Naive thymus-derived CD8-positive, alpha-beta T cell (primary cell): ENCODE data around the gene SAFB2. TPM values are rescaled to one million over a fixed set of nuclear protein-coding genes. Genes with fewer than 3 reads are reported as not detected.

Source experiments
- ATAC-seq, 2 donors: fragments of 150-1000 bp; cut with Tn5 transposase in 1 of 2; sonication (Bioruptor Pico), chemical (Tn5 transposase) in 1 of 2; 1 replicate in 1 of 2; 2 replicates in 1 of 2; pipeline ENCODE4 v1.10.0; 2021; ENCODE audit warnings: mild to moderate bottlenecking in 2 of 2, moderate library complexity in 2 of 2
- POLR2A ChIA-PET: fragments of 350-600 bp; sonication (Branson Sonifier 250); formaldehyde crosslinking; loops from one replicate; lab custom pipeline; 2021; ENCODE audit warnings: antibody characterized with exemption; lab: Charles Lee
- DNase-seq, 10 donors: peaks; one replicate each; pipeline versions ENCODE4 v3.0.0 to v3.0.0-alpha.2; 2020 to 2022
- H3K27ac Mint-ChIP-seq, 10 donors: one replicate each; pipeline ENCODE4 v1.8.0; 2020 to 2022; ENCODE audit warnings: mild to moderate bottlenecking in 10 of 10, mixed read lengths in 10 of 10, moderate library complexity in 4 of 10, inconsistent platforms in 1 of 10
- H3K27me3 Mint-ChIP-seq, 5 donors: one replicate each; pipeline ENCODE4 v1.8.0; 2021 to 2022; ENCODE audit warnings: mixed read lengths in 5 of 5
- H3K36me3 Mint-ChIP-seq, 3 donors: one replicate each; pipeline ENCODE4 v1.8.0; 2020 to 2022; ENCODE audit warnings: mixed read lengths in 3 of 3, mild to moderate bottlenecking in 2 of 3, inconsistent platforms in 1 of 3
- H3K4me1 Mint-ChIP-seq, 4 donors: one replicate each; pipeline ENCODE4 v1.8.0; 2021 to 2022; ENCODE audit warnings: mixed read lengths in 4 of 4
- H3K4me3 Mint-ChIP-seq, 10 donors: one replicate each; pipeline ENCODE4 v1.8.0; 2020 to 2022; ENCODE audit warnings: mild to moderate bottlenecking in 10 of 10, mixed read lengths in 10 of 10, moderate library complexity in 6 of 10, inconsistent platforms in 1 of 10
- H3K9me3 Mint-ChIP-seq, 9 donors: one replicate each; pipeline ENCODE4 v1.8.0; 2020 to 2022; ENCODE audit warnings: mixed read lengths in 9 of 9, mild to moderate bottlenecking in 3 of 9, inconsistent platforms in 1 of 9, moderate library complexity in 1 of 9
- polyA plus RNA-seq, 3 donors: library from polyadenylated mRNA; unstranded; fragments of 300-500 nt; fragmentation: Illumina TruSeq; gene quantifications; one replicate each; pipeline ENCODE4 v1.2.3, GENCODE V29; 2021
- total RNA-seq, 8 experiments: library from RNA in 2 of 8; stranded (reverse) in 2 of 8; gene quantifications; one replicate each; pipeline ENCODE4 v1.2.3 and lab custom pipeline; 2021 to 2026

SAFB2 gene
- total and polyA plus RNA-seq, 5 experiments from 2014 or later = 25.8 to 221 (median 47.4) TPM

GRCh38 chr19:5557691-5558090, 64.9 kb downstream of the SAFB2 start:
- Mint-ChIP-seq H3K36me3 (peaks cover 0 to 2% (median 0%) of the 10 kb centered on the region in 3 donors), H3K4me3 (no peak overlapping the region), H3K4me1 (no peaks in the 10 kb centered on the region), H3K27me3 (peaks cover 7 to 56% (median 30%) of the 10 kb centered on the region in 5 donors), H3K9me3 (peaks cover 0 to 19% (median 9%) of the 10 kb centered on the region in 9 donors), H3K27ac (no peak overlapping the region)
- DNase-seq (no peak), ATAC-seq (no peak)
- POLR2A ChIA-PET = no interaction called here

GRCh38 chr19:5554828-5555227, 67.7 kb downstream of the SAFB2 start:
- Mint-ChIP-seq H3K27ac (no peak overlapping the region), H3K9me3 (no peaks in the 10 kb centered on the region), H3K27me3 (peaks cover 4 to 39% (median 28%) of the 10 kb centered on the region in 5 donors), H3K4me3 (no peak overlapping the region), H3K36me3 (no peaks in the 10 kb centered on the region), H3K4me1 (no peaks in the 10 kb centered on the region)
- DNase-seq (no peak), ATAC-seq (no peak)
- POLR2A ChIA-PET = no interaction called here

DNA sequence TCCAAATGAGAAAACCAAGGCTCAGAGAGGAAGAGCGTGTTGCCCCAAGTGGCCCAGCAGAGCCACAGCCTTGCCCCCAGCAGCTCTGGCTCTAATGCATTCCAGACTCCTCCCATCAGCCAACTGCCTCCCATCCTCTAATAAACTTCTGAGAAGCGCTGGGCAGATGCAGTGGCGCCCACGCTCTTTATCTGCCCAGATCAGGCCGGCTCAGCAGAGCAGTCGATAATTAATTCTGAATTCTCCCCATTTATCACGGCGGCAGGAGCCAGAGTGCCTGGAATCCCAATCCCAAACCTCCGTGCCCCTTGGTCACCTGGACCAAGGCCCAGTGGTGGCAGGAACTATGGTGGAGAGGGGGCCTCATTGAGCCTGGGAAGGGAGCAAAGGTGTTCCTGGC, 68.7 kb downstream of the SAFB2 start:
- no peak overlapping the region for H3K27ac Mint-ChIP-seq
- H3K9me3 Mint-ChIP-seq = no peaks in the 10 kb centered on the region
- DNase-seq = no peak
- no peaks in the 10 kb centered on the region for H3K36me3 Mint-ChIP-seq
- peaks cover 0 to 1% (median 0%) of the 10 kb centered on the region in 4 donors for H3K4me1 Mint-ChIP-seq
- POLR2A ChIA-PET = no interaction called here
- peaks cover 4 to 40% (median 33%) of the 10 kb centered on the region in 5 donors for H3K27me3 Mint-ChIP-seq
- ATAC-seq = no peak
- no peak overlapping the region for H3K4me3 Mint-ChIP-seq

DNA sequence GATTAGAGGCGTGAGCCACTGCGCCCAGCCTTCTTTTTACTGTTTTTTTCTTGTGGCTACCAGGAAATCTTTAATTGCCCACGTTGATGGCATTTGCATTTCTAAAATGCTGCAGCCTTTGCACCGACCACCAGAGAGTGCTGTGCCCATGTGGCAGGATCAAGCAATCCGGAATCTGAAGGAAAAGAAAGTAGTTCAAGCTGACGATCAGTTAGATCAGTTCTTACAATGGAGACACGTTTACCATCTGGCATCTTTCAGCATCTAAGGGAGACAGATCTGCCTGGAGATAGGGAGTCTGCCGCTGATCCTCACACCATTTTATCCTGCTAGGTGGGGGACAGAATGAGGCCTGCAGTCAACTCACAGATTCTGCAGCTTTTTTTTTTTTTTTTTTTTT, 74.7 kb downstream of the SAFB2 start:
- ATAC-seq (peak; percentile 37 to 45), DNase-seq (peak in 3 of 10 donors; percentile 16 to 29 (median 26))
- POLR2A ChIA-PET = no interaction called here
- Mint-ChIP-seq H3K4me1 (peaks cover 0 to 6% (median 1%) of the 10 kb centered on the region in 4 donors), H3K36me3 (no peaks in the 10 kb centered on the region), H3K27me3 (peaks cover 0 to 21% (median 10%) of the 10 kb centered on the region in 5 donors), H3K4me3 (no peak overlapping the region), H3K27ac (peak overlapping the region in 1 of 10 donors; percentile 60), H3K9me3 (no peaks in the 10 kb centered on the region)

GRCh38 chr19:5545984-5546383, 76.6 kb downstream of the SAFB2 start:
- ATAC-seq (no peak), DNase-seq (no peak)
- peaks cover 0 to 16% (median 10%) of the 10 kb centered on the region in 5 donors for H3K27me3 Mint-ChIP-seq
- H3K36me3 Mint-ChIP-seq = no peaks in the 10 kb centered on the region
- H3K27ac Mint-ChIP-seq = no peak overlapping the region
- H3K4me1 Mint-ChIP-seq = peaks cover 0 to 6% (median 2%) of the 10 kb centered on the region in 4 donors
- POLR2A ChIA-PET = no interaction called here
- no peaks in the 10 kb centered on the region for H3K9me3 Mint-ChIP-seq
- no peak overlapping the region for H3K4me3 Mint-ChIP-seq

GRCh38 chr19:5545051-5545450, 77.5 kb downstream of the SAFB2 start:
- Mint-ChIP-seq H3K36me3 (no peaks in the 10 kb centered on the region), H3K4me3 (no peak overlapping the region), H3K27ac (no peak overlapping the region), H3K4me1 (peaks cover 0 to 6% (median 2%) of the 10 kb centered on the region in 4 donors), H3K9me3 (no peaks in the 10 kb centered on the region), H3K27me3 (peaks cover 0 to 9% (median 5%) of the 10 kb centered on the region in 5 donors)
- ATAC-seq = no peak
- POLR2A ChIA-PET = no interaction called here
- DNase-seq = no peak

DNA sequence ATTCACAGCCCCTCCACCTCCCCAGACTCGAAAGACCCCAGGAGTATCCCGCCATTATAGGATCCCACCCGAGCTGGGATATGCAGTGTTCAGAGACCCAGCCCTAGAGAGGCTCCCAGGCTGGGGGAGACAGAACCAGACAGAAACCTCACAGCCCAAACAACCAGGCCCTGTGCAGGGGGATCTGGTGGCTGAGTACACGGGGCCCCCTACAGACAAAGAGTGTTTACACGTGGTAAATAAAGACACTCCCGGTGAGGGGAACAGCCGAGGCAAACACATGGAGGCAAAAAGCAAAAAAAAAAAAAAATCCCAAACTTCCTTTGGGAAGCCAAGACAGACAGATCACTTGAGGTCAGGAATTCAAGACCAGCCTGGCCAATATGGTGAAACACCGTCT, 79.9 kb downstream of the SAFB2 start:
- Mint-ChIP-seq H3K27me3 (peaks cover 2 to 29% (median 6%) of the 10 kb centered on the region in 5 donors), H3K9me3 (no peaks in the 10 kb centered on the region), H3K4me3 (no peak overlapping the region), H3K27ac (no peak overlapping the region), H3K36me3 (peaks cover 0 to 3% (median 0%) of the 10 kb centered on the region in 3 donors), H3K4me1 (peaks cover 0 to 2% (median under 1%) of the 10 kb centered on the region in 4 donors)
- ATAC-seq (no peak), DNase-seq (no peak)
- POLR2A ChIA-PET = no interaction called here

DNA sequence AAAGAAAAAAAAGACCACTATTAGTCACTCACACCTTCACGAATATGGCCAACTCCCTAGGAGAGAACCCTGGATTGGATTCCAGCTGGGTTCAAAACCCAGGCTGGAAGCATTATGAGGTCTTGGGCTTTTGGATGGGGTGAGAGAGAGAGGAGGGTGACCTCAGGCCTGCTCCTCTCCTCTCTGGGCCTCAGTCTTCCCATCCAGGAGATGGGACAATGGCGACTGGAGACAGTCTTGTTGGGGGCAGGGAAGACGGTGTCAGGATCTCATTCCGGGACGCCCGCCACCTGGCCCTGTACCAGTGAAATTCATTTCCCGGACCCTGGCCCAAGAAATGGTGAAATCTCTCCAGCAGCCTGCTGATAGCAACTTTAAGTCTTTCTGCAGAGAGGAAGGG, 81.1 kb downstream of the SAFB2 start:
- no peak overlapping the region for H3K4me3 Mint-ChIP-seq
- H3K27me3 Mint-ChIP-seq = peaks cover 4 to 35% (median 8%) of the 10 kb centered on the region in 5 donors
- no peak for DNase-seq
- POLR2A ChIA-PET = no interaction called here
- peaks cover 0 to 4% (median 0%) of the 10 kb centered on the region in 3 donors for H3K36me3 Mint-ChIP-seq
- H3K27ac Mint-ChIP-seq = no peak overlapping the region
- ATAC-seq = no peak
- H3K9me3 Mint-ChIP-seq = peaks cover 0 to 5% (median 0%) of the 10 kb centered on the region in 9 donors
- peaks cover 0 to 2% (median 0%) of the 10 kb centered on the region in 4 donors for H3K4me1 Mint-ChIP-seq

DNA sequence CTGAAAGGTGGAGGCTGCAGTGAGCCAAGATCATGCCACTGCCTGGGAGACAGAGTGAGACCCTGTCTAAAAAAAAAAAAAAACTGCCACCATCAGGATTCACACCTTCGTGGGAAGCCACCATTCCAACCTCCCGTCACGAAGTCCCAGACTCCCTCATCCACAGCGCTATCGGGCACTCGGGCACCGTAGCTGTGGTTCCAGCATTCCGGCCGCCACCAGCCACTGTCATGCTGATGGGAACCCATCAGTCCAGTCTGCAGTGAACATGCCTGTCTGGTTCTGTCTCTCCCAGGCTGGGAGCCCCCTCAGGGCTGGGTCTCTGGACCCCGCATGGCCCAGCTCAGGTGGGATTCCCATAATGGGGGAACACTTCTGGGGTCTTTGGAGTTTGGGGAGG, 82.4 kb downstream of the SAFB2 start:
- peaks cover 0 to 5% (median 2%) of the 10 kb centered on the region in 4 donors for H3K4me1 Mint-ChIP-seq
- H3K27ac Mint-ChIP-seq = no peak overlapping the region
- peaks cover 0 to 13% (median 3%) of the 10 kb centered on the region in 9 donors for H3K9me3 Mint-ChIP-seq
- POLR2A ChIA-PET = no interaction called here
- H3K27me3 Mint-ChIP-seq = peaks cover 9 to 38% (median 15%) of the 10 kb centered on the region in 5 donors
- no peak overlapping the region for H3K4me3 Mint-ChIP-seq
- H3K36me3 Mint-ChIP-seq = peaks cover 1 to 6% (median 4%) of the 10 kb centered on the region in 3 donors
- DNase-seq = no peak
- no peak for ATAC-seq

DNA sequence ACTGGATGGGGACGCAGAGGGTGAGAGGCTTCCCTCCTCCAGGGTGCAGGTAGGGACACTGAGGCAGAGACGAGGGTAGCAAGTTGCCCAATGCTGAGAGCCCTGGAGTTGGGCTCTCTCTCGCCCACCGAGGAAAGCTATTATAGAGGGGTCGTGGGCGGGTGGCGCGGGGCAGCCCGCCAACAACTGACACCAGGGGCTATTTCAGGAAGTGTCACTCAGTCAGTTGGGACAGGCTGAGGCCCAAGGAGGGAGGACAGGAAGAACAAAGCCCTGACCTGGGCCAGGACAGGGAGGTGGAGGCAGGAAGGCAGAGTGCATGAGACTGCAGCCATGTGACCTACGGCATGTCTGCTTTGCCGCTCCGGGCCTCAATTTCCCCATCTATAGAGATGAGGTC, 84.7 kb downstream of the SAFB2 start:
- Mint-ChIP-seq H3K27me3 (peaks cover 13 to 46% (median 24%) of the 10 kb centered on the region in 5 donors), H3K4me3 (no peak overlapping the region), H3K4me1 (peaks cover 0 to 5% (median 2%) of the 10 kb centered on the region in 4 donors), H3K9me3 (peaks cover 4 to 33% (median 12%) of the 10 kb centered on the region in 9 donors), H3K36me3 (peaks cover 8 to 14% (median 10%) of the 10 kb centered on the region in 3 donors), H3K27ac (no peak overlapping the region)
- no peak for ATAC-seq
- DNase-seq = no peak
- POLR2A ChIA-PET = no interaction called here

Other genes starting within 250 kb of the SAFB2 start
- not detected for gene ZNRF4, start 167.4 kb downstream of the SAFB2 start, total RNA-seq
- gene ZNRF4, start 167.4 kb downstream of the SAFB2 start, polyA plus RNA-seq = not detected
- 1 to 10 TPM; 2.2 to 2.3 TPM for gene TINCR, start 54.8 kb downstream of the SAFB2 start, total RNA-seq
- gene TINCR, start 54.8 kb downstream of the SAFB2 start, polyA plus RNA-seq = under 1 TPM in 1 of 3 donors, not detected in 2; 0.09 TPM
- 100 to 1,000 TPM; 188 to 191 TPM for gene SAFB, start 307 bp upstream of the SAFB2 start, total RNA-seq
- gene SAFB, start 307 bp upstream of the SAFB2 start, polyA plus RNA-seq = 100 to 1,000 TPM in 1 of 3 donors, 10 to 100 TPM in 2; 28.6 to 135 (median 59.3) TPM
- 10 to 100 TPM; 40.1 to 40.6 TPM for gene MICOS13, start 57.7 kb upstream of the SAFB2 start, total RNA-seq
- 100 to 1,000 TPM in 2 of 3 donors, 10 to 100 TPM in 1; 95.5 to 110 (median 102) TPM for gene MICOS13, start 57.7 kb upstream of the SAFB2 start, polyA plus RNA-seq
- gene HSD11B1L, start 58.3 kb upstream of the SAFB2 start, total RNA-seq = 1 to 10 TPM; 2.8 to 4.1 TPM
- 1 to 10 TPM; 5.5 to 6.0 (median 5.7) TPM for gene HSD11B1L, start 58.3 kb upstream of the SAFB2 start, polyA plus RNA-seq
- 1,000 to 10,000 TPM; 1,442 to 1,445 TPM for gene RPL36, start 67.5 kb upstream of the SAFB2 start, total RNA-seq
- gene RPL36, start 67.5 kb upstream of the SAFB2 start, polyA plus RNA-seq = 1,000 to 10,000 TPM; 2,357 to 2,883 (median 2,631) TPM
- gene LONP1, start 97.4 kb upstream of the SAFB2 start, total RNA-seq = 10 to 100 TPM; 74.3 to 75.3 TPM
- 10 to 100 TPM; 19.9 to 45.5 (median 21.6) TPM for gene LONP1, start 97.4 kb upstream of the SAFB2 start, polyA plus RNA-seq
- not detected for gene CATSPERD, start 97.9 kb upstream of the SAFB2 start, total RNA-seq
- gene CATSPERD, start 97.9 kb upstream of the SAFB2 start, polyA plus RNA-seq = not detected
- gene PRR22, start 162.0 kb upstream of the SAFB2 start, total RNA-seq = 1 to 10 TPM; 8.9 to 10.0 TPM
- not detected for gene PRR22, start 162.0 kb upstream of the SAFB2 start, polyA plus RNA-seq
- gene DUS3L, start 168.4 kb upstream of the SAFB2 start, total RNA-seq = 100 to 1,000 TPM; 113 to 116 TPM
- gene DUS3L, start 168.4 kb upstream of the SAFB2 start, polyA plus RNA-seq = 10 to 100 TPM; 26.3 to 43.2 (median 41.1) TPM
- under 1 TPM; 0.82 to 0.88 TPM for gene NRTN, start 182.3 kb upstream of the SAFB2 start, total RNA-seq
- under 1 TPM; 0.19 to 0.88 (median 0.81) TPM for gene NRTN, start 182.3 kb upstream of the SAFB2 start, polyA plus RNA-seq
- not detected for gene FUT6, start 216.9 kb upstream of the SAFB2 start, total RNA-seq
- not detected for gene FUT6, start 216.9 kb upstream of the SAFB2 start, polyA plus RNA-seq
- gene FUT3, start 228.7 kb upstream of the SAFB2 start, total RNA-seq = under 1 TPM in 1 of 2 experiments, not detected in 1; 0.16 TPM
- not detected for gene FUT3, start 228.7 kb upstream of the SAFB2 start, polyA plus RNA-seq
- under 1 TPM; 0.34 to 0.38 TPM for gene FUT5, start 247.8 kb upstream of the SAFB2 start, total RNA-seq
- under 1 TPM in 1 of 3 donors, not detected in 2; 0.10 TPM for gene FUT5, start 247.8 kb upstream of the SAFB2 start, polyA plus RNA-seq